ENCODE measurements around the gene KDM1A.

GRCh38 chr1:23122796-23123195 lies 103.5 kb downstream of the KDM1A start:
- no peak for TF ChIP-seq CTCF (IDR thresholded peaks at IDR 0.05; ENCODE audit: low read length)
- no peak for TF ChIP-seq EZH2phosphoT487 (IDR thresholded peaks at IDR 0.05; ENCODE audit: low read length)
- no peak for TF ChIP-seq EZH2 (optimal IDR thresholded peaks at IDR 0.05; ENCODE audit: low read depth, low read length)

All from MM.1S (cell line).